ENCODE data around the gene ARID3C.
A peak's percentile ranks its signal among the peaks of the same experiment; 100 is the strongest.

Gene ARID3C

DNA sequence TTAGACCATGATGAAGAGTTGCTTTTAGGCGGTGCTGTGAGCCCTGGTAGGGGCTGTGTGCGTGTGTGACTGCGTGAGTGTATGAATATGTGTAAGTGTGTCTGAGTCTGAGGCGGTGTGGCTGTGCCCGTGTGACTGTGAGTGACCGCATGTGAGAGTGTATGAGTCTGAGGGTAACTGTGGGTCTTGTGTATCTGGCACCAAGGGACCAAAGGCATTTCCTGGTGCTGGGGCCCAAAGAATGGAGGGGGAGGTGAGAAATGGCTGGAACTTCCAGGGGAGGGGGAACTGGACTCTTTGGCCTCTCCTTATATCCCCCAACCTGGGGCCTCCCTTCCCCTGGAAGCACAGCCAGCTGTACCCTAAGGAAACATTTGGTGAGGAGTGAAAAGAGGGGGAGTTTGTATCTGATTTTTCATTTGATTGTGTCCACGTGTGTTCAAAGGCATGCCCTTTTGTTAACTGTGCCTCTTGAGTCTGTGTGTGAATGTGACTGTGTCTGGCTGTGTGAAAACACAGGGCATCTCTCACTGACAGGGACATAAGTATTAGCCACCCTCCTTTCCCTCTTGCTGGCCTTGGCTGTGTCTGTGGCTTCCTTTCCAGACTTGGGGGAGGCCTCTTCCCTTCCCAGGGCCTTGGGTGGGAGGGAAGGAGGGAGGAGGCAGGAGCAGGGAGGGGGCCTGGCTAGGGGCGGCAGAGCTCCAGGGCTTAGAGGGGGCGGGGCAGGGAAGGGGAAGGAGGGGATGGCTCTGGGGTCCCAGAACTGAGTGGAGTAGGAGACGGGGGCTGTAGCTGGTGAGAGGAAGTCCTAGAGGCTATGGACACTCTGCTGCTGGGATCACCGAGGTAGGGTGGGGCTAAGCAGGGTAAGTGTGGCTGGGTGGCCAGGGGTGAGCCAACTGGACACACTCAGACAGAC, 24.5 kb upstream of the ARID3C start:
- no peaks in the 10 kb centered on the region for H3K27me3 ChIP-seq (ENCODE audit: control insufficient read depth in 5 of 5, insufficient read depth in 4 of 5, low read length in 5 of 5)
- H3K9me3 ChIP-seq (ENCODE audit: control insufficient read depth in 5 of 5, low read length in 5 of 5): no peaks in the 10 kb centered on the region
- H3K27ac ChIP-seq (ENCODE audit: low read depth, low read length): peak overlapping the region; percentile 93
- H3K4me3 ChIP-seq (ENCODE audit: low read depth in 1 of 5, low read length in 5 of 5): peak overlapping the region in 3 of 5 donors; percentile 22 to 74 (median 71)
- peaks cover 19 to 49% (median 44%) of the 10 kb centered on the region in 5 donors for H3K4me1 ChIP-seq (ENCODE audit: control insufficient read depth in 5 of 5, insufficient read depth in 5 of 5, low read length in 5 of 5)
- peak overlapping the region in 3 of 5 donors; percentile 6 to 82 (median 17) for H3K9ac ChIP-seq (ENCODE audit: low read length in 5 of 5)
- H3K36me3 ChIP-seq (ENCODE audit: control insufficient read depth in 5 of 5, insufficient read depth in 5 of 5, low read length in 5 of 5): peaks cover 0 to 28% (median 18%) of the 10 kb centered on the region in 5 donors

GRCh38 chr9:34652602-34653000, 23.7 kb upstream of the ARID3C start:
- H3K4me3 ChIP-seq (ENCODE audit: low read depth in 1 of 5, low read length in 5 of 5): peak overlapping the region; percentile 61 to 83 (median 71)
- H3K36me3 ChIP-seq (ENCODE audit: control insufficient read depth in 5 of 5, insufficient read depth in 5 of 5, low read length in 5 of 5): peaks cover 0 to 31% (median 23%) of the 10 kb centered on the region in 5 donors
- H3K27me3 ChIP-seq (ENCODE audit: control insufficient read depth in 5 of 5, insufficient read depth in 4 of 5, low read length in 5 of 5): no peaks in the 10 kb centered on the region
- H3K9ac ChIP-seq (ENCODE audit: low read length in 5 of 5): peak overlapping the region; percentile 17 to 82 (median 74)
- H3K27ac ChIP-seq (ENCODE audit: low read depth, low read length): peak overlapping the region; percentile 93
- no peaks in the 10 kb centered on the region for H3K9me3 ChIP-seq (ENCODE audit: control insufficient read depth in 5 of 5, low read length in 5 of 5)
- peaks cover 19 to 56% (median 52%) of the 10 kb centered on the region in 5 donors for H3K4me1 ChIP-seq (ENCODE audit: control insufficient read depth in 5 of 5, insufficient read depth in 5 of 5, low read length in 5 of 5)

GRCh38 chr9:34651876-34652601, 23.2 kb upstream of the ARID3C start, which contains the start of gene IL11RA:
Gene IL11RA, plus strand, starts transcription at chr9:34652185. Its CDS starts 3,033 bp downstream, at chr9:34655218.
- Histone ChIP-seq H3K9ac (ENCODE audit: low read length in 5 of 5) (peak within 1 kb of the TSS; percentile 17 to 82 (median 74)), H3K9me3 (ENCODE audit: control insufficient read depth in 5 of 5, low read length in 5 of 5) (no peaks in the 10 kb centered on the region), H3K36me3 (ENCODE audit: control insufficient read depth in 5 of 5, insufficient read depth in 5 of 5, low read length in 5 of 5) (peaks cover 0 to 26% (median 22%) of the 10 kb centered on the region in 5 donors), H3K4me1 (ENCODE audit: control insufficient read depth in 5 of 5, insufficient read depth in 5 of 5, low read length in 5 of 5) (peaks cover 24 to 61% (median 58%) of the 10 kb centered on the region in 5 donors), H3K27ac (ENCODE audit: low read depth, low read length) (peak within 1 kb of the TSS; percentile 93), H3K27me3 (ENCODE audit: control insufficient read depth in 5 of 5, insufficient read depth in 4 of 5, low read length in 5 of 5) (no peaks in the 10 kb centered on the region), H3K4me3 (ENCODE audit: low read depth in 1 of 5, low read length in 5 of 5) (peak within 1 kb of the TSS; percentile 61 to 83 (median 71))

DNA sequence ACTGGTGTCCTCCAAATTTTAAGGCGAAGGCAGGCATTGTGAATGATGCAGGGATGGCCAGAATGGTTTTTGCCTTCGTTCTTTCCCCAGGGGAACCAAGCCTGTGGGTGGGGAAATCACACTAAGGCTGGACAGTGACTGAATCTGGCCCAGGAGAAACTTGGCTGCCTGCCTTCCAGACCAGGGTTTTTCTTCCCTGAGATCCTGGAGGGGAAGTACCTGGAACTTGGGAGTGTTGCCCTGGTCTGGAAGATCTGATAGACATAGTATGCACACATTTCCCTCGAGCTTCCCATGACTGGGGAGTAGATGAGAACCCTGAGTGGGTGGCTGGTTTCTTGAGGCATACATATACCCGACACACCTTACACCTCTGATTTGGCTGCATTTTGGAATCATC, 22.5 kb upstream of the ARID3C start:
- peak overlapping the region; percentile 93 for H3K27ac ChIP-seq (ENCODE audit: low read depth, low read length)
- peak overlapping the region; percentile 17 to 82 (median 56) for H3K9ac ChIP-seq (ENCODE audit: low read length in 5 of 5)
- H3K36me3 ChIP-seq (ENCODE audit: control insufficient read depth in 5 of 5, insufficient read depth in 5 of 5, low read length in 5 of 5): peaks cover 0 to 24% (median 22%) of the 10 kb centered on the region in 5 donors
- peak overlapping the region; percentile 61 to 83 (median 71) for H3K4me3 ChIP-seq (ENCODE audit: low read depth in 1 of 5, low read length in 5 of 5)
- peaks cover 24 to 67% (median 65%) of the 10 kb centered on the region in 5 donors for H3K4me1 ChIP-seq (ENCODE audit: control insufficient read depth in 5 of 5, insufficient read depth in 5 of 5, low read length in 5 of 5)
- H3K27me3 ChIP-seq (ENCODE audit: control insufficient read depth in 5 of 5, insufficient read depth in 4 of 5, low read length in 5 of 5): no peaks in the 10 kb centered on the region
- no peaks in the 10 kb centered on the region for H3K9me3 ChIP-seq (ENCODE audit: control insufficient read depth in 5 of 5, low read length in 5 of 5)

DNA sequence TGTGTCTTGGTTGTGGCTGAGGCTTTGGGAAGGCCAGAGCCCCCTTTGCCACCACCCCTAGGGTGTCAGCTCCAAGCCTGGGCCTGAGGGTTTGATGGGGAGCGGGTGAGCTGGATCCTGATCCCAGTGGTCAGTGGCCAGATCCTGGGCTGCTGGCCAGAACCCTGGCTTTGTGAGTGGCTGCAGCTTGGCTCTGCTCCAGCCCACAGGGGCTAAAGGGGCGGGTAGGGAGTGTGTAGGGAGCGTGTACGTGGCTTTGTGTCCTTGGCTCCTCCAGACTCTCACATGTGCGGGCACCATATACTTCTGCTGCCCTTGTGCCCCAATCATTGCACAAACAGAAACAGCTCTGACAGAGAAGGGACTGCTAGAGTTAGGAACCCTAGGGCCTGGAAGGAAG, 21.9 kb upstream of the ARID3C start:
- H3K36me3 ChIP-seq (ENCODE audit: control insufficient read depth in 5 of 5, insufficient read depth in 5 of 5, low read length in 5 of 5): peaks cover 0 to 24% (median 22%) of the 10 kb centered on the region in 5 donors
- H3K4me1 ChIP-seq (ENCODE audit: control insufficient read depth in 5 of 5, insufficient read depth in 5 of 5, low read length in 5 of 5): peaks cover 27 to 72% (median 70%) of the 10 kb centered on the region in 5 donors
- no peaks in the 10 kb centered on the region for H3K9me3 ChIP-seq (ENCODE audit: control insufficient read depth in 5 of 5, low read length in 5 of 5)
- peak overlapping the region; percentile 93 for H3K27ac ChIP-seq (ENCODE audit: low read depth, low read length)
- peak overlapping the region in 2 of 5 donors; percentile 8 to 17 for H3K9ac ChIP-seq (ENCODE audit: low read length in 5 of 5)
- peak overlapping the region in 1 of 5 donors; percentile 0 for H3K4me3 ChIP-seq (ENCODE audit: low read depth in 1 of 5, low read length in 5 of 5)
- H3K27me3 ChIP-seq (ENCODE audit: control insufficient read depth in 5 of 5, insufficient read depth in 4 of 5, low read length in 5 of 5): no peaks in the 10 kb centered on the region

DNA sequence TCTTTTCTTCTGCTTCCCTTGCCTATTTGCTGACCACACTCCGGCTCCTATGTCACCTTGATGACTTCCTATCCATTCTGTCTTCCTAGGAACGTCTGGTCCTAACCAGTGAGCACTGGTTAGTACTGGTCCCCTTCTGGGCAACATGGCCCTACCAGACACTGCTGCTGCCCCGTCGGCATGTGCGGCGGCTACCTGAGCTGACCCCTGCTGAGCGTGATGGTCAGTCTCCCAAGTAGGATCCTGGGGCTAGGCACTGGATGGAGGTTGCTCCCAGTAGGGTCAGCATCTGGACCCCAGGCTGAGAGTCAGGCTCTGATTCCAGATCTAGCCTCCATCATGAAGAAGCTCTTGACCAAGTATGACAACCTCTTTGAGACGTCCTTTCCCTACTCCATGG, 19.8 kb upstream of the ARID3C start:
- Histone ChIP-seq H3K36me3 (ENCODE audit: control insufficient read depth in 5 of 5, insufficient read depth in 5 of 5, low read length in 5 of 5) (peaks cover 0 to 24% (median 22%) of the 10 kb centered on the region in 5 donors), H3K9me3 (ENCODE audit: control insufficient read depth in 5 of 5, low read length in 5 of 5) (no peaks in the 10 kb centered on the region), H3K27ac (ENCODE audit: low read depth, low read length) (no peak overlapping the region), H3K4me1 (ENCODE audit: control insufficient read depth in 5 of 5, insufficient read depth in 5 of 5, low read length in 5 of 5) (peaks cover 23 to 60% (median 52%) of the 10 kb centered on the region in 5 donors), H3K4me3 (ENCODE audit: low read depth in 1 of 5, low read length in 5 of 5) (no peak overlapping the region), H3K9ac (ENCODE audit: low read length in 5 of 5) (no peak overlapping the region), H3K27me3 (ENCODE audit: control insufficient read depth in 5 of 5, insufficient read depth in 4 of 5, low read length in 5 of 5) (no peaks in the 10 kb centered on the region)

GRCh38 chr9:34647651-34648050, 18.8 kb upstream of the ARID3C start:
- Histone ChIP-seq H3K27me3 (ENCODE audit: control insufficient read depth in 5 of 5, insufficient read depth in 4 of 5, low read length in 5 of 5) (no peaks in the 10 kb centered on the region), H3K27ac (ENCODE audit: low read depth, low read length) (peak overlapping the region; percentile 76), H3K9me3 (ENCODE audit: control insufficient read depth in 5 of 5, low read length in 5 of 5) (no peaks in the 10 kb centered on the region), H3K4me1 (ENCODE audit: control insufficient read depth in 5 of 5, insufficient read depth in 5 of 5, low read length in 5 of 5) (peaks cover 18 to 50% (median 41%) of the 10 kb centered on the region in 5 donors), H3K9ac (ENCODE audit: low read length in 5 of 5) (peak overlapping the region; percentile 33 to 93 (median 91)), H3K36me3 (ENCODE audit: control insufficient read depth in 5 of 5, insufficient read depth in 5 of 5, low read length in 5 of 5) (peaks cover 0 to 24% (median 22%) of the 10 kb centered on the region in 5 donors), H3K4me3 (ENCODE audit: low read depth in 1 of 5, low read length in 5 of 5) (peak overlapping the region; percentile 81 to 94 (median 89))

DNA sequence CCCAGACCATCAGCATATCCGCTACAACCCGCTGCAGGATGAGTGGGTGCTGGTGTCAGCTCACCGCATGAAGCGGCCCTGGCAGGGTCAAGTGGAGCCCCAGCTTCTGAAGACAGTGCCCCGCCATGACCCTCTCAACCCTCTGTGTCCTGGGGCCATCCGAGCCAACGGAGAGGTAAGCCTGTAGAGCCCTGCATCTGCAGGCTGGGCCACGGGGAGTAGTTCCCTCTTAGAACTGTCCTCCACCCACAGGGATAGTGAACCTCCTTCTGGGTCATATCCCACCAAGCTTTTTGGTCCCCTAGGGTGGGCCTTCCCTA, 18.2 kb upstream of the ARID3C start:
- H3K27me3 ChIP-seq (ENCODE audit: control insufficient read depth in 5 of 5, insufficient read depth in 4 of 5, low read length in 5 of 5): no peaks in the 10 kb centered on the region
- H3K36me3 ChIP-seq (ENCODE audit: control insufficient read depth in 5 of 5, insufficient read depth in 5 of 5, low read length in 5 of 5): peaks cover 0 to 24% (median 22%) of the 10 kb centered on the region in 5 donors
- peak overlapping the region; percentile 54 to 93 (median 91) for H3K9ac ChIP-seq (ENCODE audit: low read length in 5 of 5)
- H3K9me3 ChIP-seq (ENCODE audit: control insufficient read depth in 5 of 5, low read length in 5 of 5): no peaks in the 10 kb centered on the region
- peak overlapping the region; percentile 81 to 94 (median 89) for H3K4me3 ChIP-seq (ENCODE audit: low read depth in 1 of 5, low read length in 5 of 5)
- peaks cover 12 to 44% (median 35%) of the 10 kb centered on the region in 5 donors for H3K4me1 ChIP-seq (ENCODE audit: control insufficient read depth in 5 of 5, insufficient read depth in 5 of 5, low read length in 5 of 5)
- peak overlapping the region; percentile 76 for H3K27ac ChIP-seq (ENCODE audit: low read depth, low read length)

GRCh38 chr9:34646211-34647083, 17.6 kb upstream of the ARID3C start, which contains the start of gene GALT:
Gene GALT, plus strand, starts transcription at chr9:34646675. Its CDS starts 30 bp downstream, at chr9:34646705.
- peak within 1 kb of the TSS; percentile 76 for H3K27ac ChIP-seq (ENCODE audit: low read depth, low read length)
- H3K4me3 ChIP-seq (ENCODE audit: low read depth in 1 of 5, low read length in 5 of 5): peak within 1 kb of the TSS; percentile 81 to 94 (median 89)
- H3K9ac ChIP-seq (ENCODE audit: low read length in 5 of 5): peak within 1 kb of the TSS; percentile 54 to 93 (median 91)
- no peaks in the 10 kb centered on the region for H3K9me3 ChIP-seq (ENCODE audit: control insufficient read depth in 5 of 5, low read length in 5 of 5)
- peaks cover 12 to 38% (median 30%) of the 10 kb centered on the region in 5 donors for H3K4me1 ChIP-seq (ENCODE audit: control insufficient read depth in 5 of 5, insufficient read depth in 5 of 5, low read length in 5 of 5)
- H3K27me3 ChIP-seq (ENCODE audit: control insufficient read depth in 5 of 5, insufficient read depth in 4 of 5, low read length in 5 of 5): no peaks in the 10 kb centered on the region
- H3K36me3 ChIP-seq (ENCODE audit: control insufficient read depth in 5 of 5, insufficient read depth in 5 of 5, low read length in 5 of 5): peaks cover 0 to 24% (median 22%) of the 10 kb centered on the region in 5 donors
